Adipose tissue (tissue), 3 donors: ENCODE measurements around the gene CORO6. TPM values are rescaled to one million over a fixed set of nuclear protein-coding genes. Genes with fewer than 3 reads are reported as not detected.

ENCODE experiments used
- polyA plus RNA-seq, 3 donors: library from polyadenylated mRNA; stranded (reverse); fragments of 200-250 nt; gene quantifications; one replicate each; pipeline ENCODE4 v1.2.3, GENCODE V29; 2013
- donor health status: healthy with polysubstance abuse.
- donor health status: Bipolar disorder and iron deficiency.
- donor health status: healthy.

Gene CORO6
- polyA plus RNA-seq, 3 donors, result 4.6 to 16.1 (median 13.6) TPM

Other genes starting within 250 kb of the CORO6 start
- 10 to 100 TPM in 2 of 3 donors, 1 to 10 TPM in 1; 3.4 to 11.9 (median 10.5) TPM for gene TAOK1, start 232.5 kb downstream of the CORO6 start, polyA plus RNA-seq
- gene ABHD15, start 55.9 kb downstream of the CORO6 start, polyA plus RNA-seq, result 10 to 100 TPM in 1 of 3 donors, 1 to 10 TPM in 2; 8.3 to 38.0 (median 8.3) TPM
- gene TP53I13, start 54.2 kb downstream of the CORO6 start, polyA plus RNA-seq, result 100 to 1,000 TPM in 1 of 3 donors, 10 to 100 TPM in 2; 54.3 to 166 (median 84.3) TPM
- gene GIT1, start 33.3 kb downstream of the CORO6 start, polyA plus RNA-seq, result 10 to 100 TPM; 14.6 to 36.8 (median 30.2) TPM
- 1 to 10 TPM; 3.6 to 7.9 (median 6.6) TPM for gene ANKRD13B, start 29.8 kb downstream of the CORO6 start, polyA plus RNA-seq